Calu3 (cell line): ENCODE measurements around the gene HSD17B11. TPM values are rescaled to one million over a fixed set of nuclear protein-coding genes. Genes with fewer than 3 reads are reported as not detected.
"Not testable (repeated sequence)": the region's sequence is repeated elsewhere in the genome, so short reads cannot be mapped to it uniquely, and the experiment has no call there.

Experiments used
- BruUV-seq: library from RNA; stranded (reverse); fragments of 400-500 nt; replicated peaks from 2 replicates; lab custom pipeline; 2021; lab: Mats Ljungman, UMichigan
- CTCF ChIA-PET: fragments of 300-600 bp; sonication (Branson Sonifier 250); formaldehyde crosslinking; loops from one replicate; lab custom pipeline; 2022; ENCODE audit warnings: antibody characterized with exemption; lab: Charles Lee
- DNase-seq: peaks from one replicate; pipeline ENCODE4 v3.0.0; 2022
- H3K27ac Mint-ChIP-seq: one replicate; pipeline ENCODE4 v1.8.0; 2022; ENCODE audit warnings: mixed read lengths; ENCODE audit not compliant: unreplicated experiment
- H3K27me3 Mint-ChIP-seq: one replicate; pipeline ENCODE4 v1.8.0; 2022; ENCODE audit warnings: mixed read lengths; ENCODE audit not compliant: unreplicated experiment
- H3K36me3 Mint-ChIP-seq: one replicate; pipeline ENCODE4 v1.8.0; 2022; ENCODE audit warnings: mild to moderate bottlenecking, moderate library complexity, mixed read lengths; ENCODE audit not compliant: insufficient read depth, unreplicated experiment
- H3K4me1 Mint-ChIP-seq: one replicate; pipeline ENCODE4 v1.8.0; 2022; ENCODE audit warnings: mild to moderate bottlenecking, low read depth, mixed read lengths; ENCODE audit not compliant: unreplicated experiment
- H3K4me3 Mint-ChIP-seq: one replicate; pipeline ENCODE4 v1.8.0; 2022; ENCODE audit warnings: mild to moderate bottlenecking, low read depth, moderate library complexity, mixed read lengths; ENCODE audit not compliant: unreplicated experiment
- H3K9me3 Mint-ChIP-seq: one replicate; pipeline ENCODE4 v1.8.0; 2022; ENCODE audit warnings: low read depth, mixed read lengths; ENCODE audit not compliant: unreplicated experiment
- intact Hi-C: fragments of 100-400 bp; cut with micrococcal nuclease; formaldehyde crosslinking; loops from one replicate; pipeline ENCODE4 v1.10.0; 2022; ENCODE audit not compliant: unreplicated experiment
- total RNA-seq: library from RNA; stranded (reverse); gene quantifications from 2 replicates; pipeline ENCODE4 v1.2.3, GENCODE V29; 2022
- TF ChIP-seq, protein P1 (sequence below): fragments of 200-600 bp; IDR thresholded peaks from one replicate; pipeline ENCODE4 v1.8.0; 2022; ENCODE audit warnings: antibody characterized with exemption; ENCODE audit not compliant: unreplicated experiment

Gene HSD17B11
- total RNA-seq, 1 experiment from 2014 or later, result 50.5 TPM

DNA sequence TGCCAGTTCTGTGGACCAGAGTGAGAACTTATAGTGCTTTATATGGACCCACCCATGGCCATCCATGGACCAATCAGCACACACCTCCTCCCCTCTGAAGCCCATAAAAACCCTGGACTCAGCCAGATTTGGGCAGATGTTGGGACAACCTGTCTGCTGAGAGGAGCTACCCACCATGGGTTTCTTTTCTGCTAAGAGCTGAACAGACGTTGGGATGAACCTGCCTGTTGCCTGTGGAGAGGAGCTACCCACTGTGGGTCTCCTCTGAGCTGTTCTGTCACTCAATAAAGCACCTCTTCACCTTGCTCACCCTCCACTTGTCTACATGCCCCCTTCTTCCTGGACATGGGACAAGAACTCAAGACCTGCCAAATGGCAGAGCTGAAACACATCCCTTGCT, 9.0 kb upstream of the HSD17B11 start:
- no peak overlapping the region for H3K4me3 Mint-ChIP-seq
- no peak overlapping the region for H3K27ac Mint-ChIP-seq
- no peaks in the 10 kb centered on the region for H3K27me3 Mint-ChIP-seq
- intact Hi-C loops, result no loop called here
- CTCF ChIA-PET, result interaction anchor here (0.6 kb wide), 1 partner anchor 492 kb away, joined by 4 read pairs; no protein-coding TSS in a partner anchor
- BruUV-seq, result no TSS peak
- no peaks in the 10 kb centered on the region for H3K9me3 Mint-ChIP-seq
- no peaks in the 10 kb centered on the region for H3K36me3 Mint-ChIP-seq
- H3K4me1 Mint-ChIP-seq, result no peaks in the 10 kb centered on the region
- TF ChIP-seq, protein P1, sequence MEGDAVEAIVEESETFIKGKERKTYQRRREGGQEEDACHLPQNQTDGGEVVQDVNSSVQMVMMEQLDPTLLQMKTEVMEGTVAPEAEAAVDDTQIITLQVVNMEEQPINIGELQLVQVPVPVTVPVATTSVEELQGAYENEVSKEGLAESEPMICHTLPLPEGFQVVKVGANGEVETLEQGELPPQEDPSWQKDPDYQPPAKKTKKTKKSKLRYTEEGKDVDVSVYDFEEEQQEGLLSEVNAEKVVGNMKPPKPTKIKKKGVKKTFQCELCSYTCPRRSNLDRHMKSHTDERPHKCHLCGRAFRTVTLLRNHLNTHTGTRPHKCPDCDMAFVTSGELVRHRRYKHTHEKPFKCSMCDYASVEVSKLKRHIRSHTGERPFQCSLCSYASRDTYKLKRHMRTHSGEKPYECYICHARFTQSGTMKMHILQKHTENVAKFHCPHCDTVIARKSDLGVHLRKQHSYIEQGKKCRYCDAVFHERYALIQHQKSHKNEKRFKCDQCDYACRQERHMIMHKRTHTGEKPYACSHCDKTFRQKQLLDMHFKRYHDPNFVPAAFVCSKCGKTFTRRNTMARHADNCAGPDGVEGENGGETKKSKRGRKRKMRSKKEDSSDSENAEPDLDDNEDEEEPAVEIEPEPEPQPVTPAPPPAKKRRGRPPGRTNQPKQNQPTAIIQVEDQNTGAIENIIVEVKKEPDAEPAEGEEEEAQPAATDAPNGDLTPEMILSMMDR, result no peak
- DNase-seq, result no peak

DNA sequence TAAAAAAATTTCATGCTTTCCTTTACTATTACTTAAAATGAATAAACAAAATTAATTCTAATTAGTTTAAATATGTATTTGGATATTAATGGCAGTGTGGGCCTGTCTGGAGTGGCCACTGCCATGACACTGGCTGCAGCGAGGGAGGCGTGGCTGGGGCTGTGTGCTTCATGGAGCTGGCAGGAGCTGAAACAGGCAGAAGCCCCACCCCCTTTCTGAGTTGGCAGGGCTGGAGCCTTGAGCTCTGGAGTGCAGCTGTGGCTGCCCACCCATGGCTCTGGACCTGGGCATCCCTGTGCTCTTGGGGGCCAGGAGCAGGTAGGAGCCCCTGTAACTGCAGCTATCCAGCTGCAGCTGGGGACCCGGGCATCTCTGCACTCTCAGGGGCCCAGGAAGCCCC, 8.2 kb upstream of the HSD17B11 start:
- no peaks in the 10 kb centered on the region for H3K36me3 Mint-ChIP-seq

DNA sequence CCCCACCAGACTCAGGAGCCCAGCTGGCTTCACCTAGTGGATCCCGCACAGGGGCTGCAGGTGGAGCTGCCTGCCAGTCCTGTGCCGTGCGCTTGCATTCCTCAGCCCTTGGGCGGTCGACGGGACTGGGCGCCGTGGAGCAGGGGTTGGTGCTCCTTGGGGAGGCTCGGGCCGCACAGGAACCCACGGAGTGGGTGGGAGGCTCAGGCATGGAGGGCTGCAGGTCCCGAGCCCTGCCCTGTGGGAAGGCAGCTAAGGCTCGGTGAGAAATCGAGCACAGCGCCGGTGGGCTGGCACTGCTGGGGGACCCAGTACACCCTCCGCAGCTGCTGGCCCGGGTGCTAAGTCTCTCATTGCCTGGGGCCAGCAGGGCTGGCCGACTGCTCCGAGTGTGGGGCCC, 4.9 kb upstream of the HSD17B11 start:
- DNase-seq, H3K4me3 Mint-ChIP-seq, CTCF ChIA-PET, H3K4me1 Mint-ChIP-seq, H3K9me3 Mint-ChIP-seq, H3K36me3 Mint-ChIP-seq, H3K27ac Mint-ChIP-seq, intact Hi-C loops, BruUV-seq, H3K27me3 Mint-ChIP-seq: not testable (repeated sequence)

More for the DNA sequence above, 8.2 kb upstream of the HSD17B11 start:
- Mint-ChIP-seq H3K27ac (no peak overlapping the region), H3K4me1 (no peaks in the 10 kb centered on the region), H3K9me3 (no peaks in the 10 kb centered on the region), H3K4me3 (no peak overlapping the region), H3K27me3 (no peaks in the 10 kb centered on the region)
- DNase-seq, result no peak
- no TSS peak for BruUV-seq
- TF ChIP-seq, protein P1, result no peak
- intact Hi-C loops, result no loop called here
- CTCF ChIA-PET, result no interaction called here

DNA sequence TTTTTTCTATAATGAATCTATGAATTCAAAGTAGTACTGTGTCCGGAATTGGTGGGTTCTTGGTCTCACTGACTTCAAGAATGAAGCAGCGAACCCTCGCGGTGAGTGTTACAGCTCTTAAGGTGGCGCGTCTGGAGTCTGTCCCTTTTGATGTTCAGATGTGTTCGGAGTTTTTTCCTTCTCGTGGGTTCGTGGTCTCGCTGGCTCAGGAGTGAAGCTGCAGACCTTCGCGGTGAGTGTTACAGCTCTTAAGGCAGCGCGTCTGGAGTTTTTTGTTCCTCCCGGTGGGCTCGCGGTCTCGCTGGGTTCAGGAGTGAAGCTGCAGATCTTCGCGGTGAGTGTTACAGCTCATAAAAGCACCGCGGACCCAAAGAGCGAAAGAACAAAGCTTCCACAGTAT, 4.1 kb upstream of the HSD17B11 start:
- CTCF ChIA-PET, H3K4me3 Mint-ChIP-seq, BruUV-seq: not testable (repeated sequence)

DNA sequence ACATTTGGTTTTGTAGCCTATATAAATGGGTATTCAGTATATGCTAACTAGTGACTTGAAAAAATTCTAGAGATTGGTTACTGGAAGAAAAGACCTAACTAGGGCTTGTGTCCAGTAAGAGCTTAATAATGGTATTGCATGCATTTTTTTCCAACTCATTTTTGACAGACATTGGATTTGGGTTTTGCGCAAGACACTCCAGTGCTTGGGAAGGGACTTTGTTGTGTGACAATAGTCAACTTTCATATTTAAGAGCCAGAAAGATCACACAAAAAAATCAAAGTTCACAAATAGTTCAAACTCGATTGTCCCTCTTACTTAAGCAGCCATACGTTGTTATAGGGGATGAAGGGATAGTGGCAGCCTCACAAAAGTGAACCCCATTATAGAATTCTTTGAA, 1.2 kb upstream of the HSD17B11 start:
- TF ChIP-seq, protein P1, result no peak
- H3K27ac Mint-ChIP-seq, result no peak overlapping the region
- H3K9me3 Mint-ChIP-seq, result no peaks in the 10 kb centered on the region
- CTCF ChIA-PET, result interaction anchor here (0.6 kb wide), 1 partner anchor 24 kb away, joined by 3 read pairs; no protein-coding TSS in a partner anchor
- peaks cover 17% of the 10 kb centered on the region for H3K4me1 Mint-ChIP-seq
- no peak overlapping the region for H3K4me3 Mint-ChIP-seq
- no peak for DNase-seq
- intact Hi-C loops, result no loop called here
- BruUV-seq, result no TSS peak
- no peaks in the 10 kb centered on the region for H3K27me3 Mint-ChIP-seq
- peaks cover 25% of the 10 kb centered on the region for H3K36me3 Mint-ChIP-seq

More for the DNA sequence above, 4.1 kb upstream of the HSD17B11 start:
- H3K4me1 Mint-ChIP-seq, DNase-seq, intact Hi-C loops, H3K27ac Mint-ChIP-seq, H3K9me3 Mint-ChIP-seq, H3K27me3 Mint-ChIP-seq: not testable (repeated sequence)
- H3K36me3 Mint-ChIP-seq, result peaks cover 15% of the 10 kb centered on the region
